HG02571 (cell line): ENCODE data around the gene NKX3-2.
"Not testable (repeated sequence)": the region's sequence is repeated elsewhere in the genome, so short reads cannot be mapped to it uniquely, and the experiment has no call there.

Experiments used
- ATAC-seq: cut with Tn5 transposase; IDR thresholded peaks from one replicate; pipeline ENCODE4 v1.9.1; 2021; ENCODE audit warnings: mild to moderate bottlenecking, moderate library complexity; ENCODE audit not compliant: unreplicated experiment

Gene NKX3-2

GRCh38 chr4:13543839-13544605 is at the start of gene NKX3-2:
NKX3-2 (minus strand) TSS chr4:13544508; CDS start chr4:13544414, 94 bp downstream.
- no peak for ATAC-seq

GRCh38 chr4:13592220-13592619 is 47.9 kb upstream of the NKX3-2 start:
- ATAC-seq: no peak

GRCh38 chr4:13590766-13591165 is 46.5 kb upstream of the NKX3-2 start:
- no peak for ATAC-seq

- no peak for ATAC-seq
These were observed 44.6 kb upstream of the NKX3-2 start for GRCh38 chr4:13588954-13589353.

- no peak for ATAC-seq
These were observed 40.2 kb upstream of the NKX3-2 start for GRCh38 chr4:13584481-13584880.

GRCh38 chr4:13580036-13580435 is 35.7 kb upstream of the NKX3-2 start:
- no peak for ATAC-seq

- ATAC-seq: no peak
These were observed 33.4 kb upstream of the NKX3-2 start for GRCh38 chr4:13577660-13578059.

- no peak for ATAC-seq
These were observed 26.6 kb upstream of the NKX3-2 start for GRCh38 chr4:13570916-13571315.

GRCh38 chr4:13567125-13567524 is 22.8 kb upstream of the NKX3-2 start:
- ATAC-seq: no peak

- no peak for ATAC-seq
These were observed 18.6 kb upstream of the NKX3-2 start for GRCh38 chr4:13562876-13563275.

GRCh38 chr4:13561673-13562072 is 17.4 kb upstream of the NKX3-2 start:
- no peak for ATAC-seq

GRCh38 chr4:13560111-13560510 is 15.8 kb upstream of the NKX3-2 start:
- not testable (repeated sequence) for ATAC-seq

GRCh38 chr4:13559413-13559812 is 15.1 kb upstream of the NKX3-2 start:
- no peak for ATAC-seq

- ATAC-seq: no peak
These were observed 14.6 kb upstream of the NKX3-2 start for GRCh38 chr4:13558881-13559280.

- ATAC-seq: no peak
These were observed 11.0 kb upstream of the NKX3-2 start for GRCh38 chr4:13555325-13555724.

- ATAC-seq: no peak
These were observed 8.8 kb upstream of the NKX3-2 start for GRCh38 chr4:13553081-13553480.

- peak; percentile 71 for ATAC-seq
These were observed 4.8 kb upstream of the NKX3-2 start for GRCh38 chr4:13548984-13549546.

GRCh38 chr4:13548059-13548983 is 4.0 kb upstream of the NKX3-2 start:
- no peak for ATAC-seq

GRCh38 chr4:13547485-13548041 is 3.3 kb upstream of the NKX3-2 start:
- no peak for ATAC-seq

- no peak for ATAC-seq
These were observed 2.7 kb upstream of the NKX3-2 start for GRCh38 chr4:13546941-13547484.
